Measurements from ENCODE around the gene OXER1.

- TF ChIP-seq, protein P1, sequence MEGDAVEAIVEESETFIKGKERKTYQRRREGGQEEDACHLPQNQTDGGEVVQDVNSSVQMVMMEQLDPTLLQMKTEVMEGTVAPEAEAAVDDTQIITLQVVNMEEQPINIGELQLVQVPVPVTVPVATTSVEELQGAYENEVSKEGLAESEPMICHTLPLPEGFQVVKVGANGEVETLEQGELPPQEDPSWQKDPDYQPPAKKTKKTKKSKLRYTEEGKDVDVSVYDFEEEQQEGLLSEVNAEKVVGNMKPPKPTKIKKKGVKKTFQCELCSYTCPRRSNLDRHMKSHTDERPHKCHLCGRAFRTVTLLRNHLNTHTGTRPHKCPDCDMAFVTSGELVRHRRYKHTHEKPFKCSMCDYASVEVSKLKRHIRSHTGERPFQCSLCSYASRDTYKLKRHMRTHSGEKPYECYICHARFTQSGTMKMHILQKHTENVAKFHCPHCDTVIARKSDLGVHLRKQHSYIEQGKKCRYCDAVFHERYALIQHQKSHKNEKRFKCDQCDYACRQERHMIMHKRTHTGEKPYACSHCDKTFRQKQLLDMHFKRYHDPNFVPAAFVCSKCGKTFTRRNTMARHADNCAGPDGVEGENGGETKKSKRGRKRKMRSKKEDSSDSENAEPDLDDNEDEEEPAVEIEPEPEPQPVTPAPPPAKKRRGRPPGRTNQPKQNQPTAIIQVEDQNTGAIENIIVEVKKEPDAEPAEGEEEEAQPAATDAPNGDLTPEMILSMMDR (IDR thresholded peaks at IDR 0.05 in 4 of 5, conservative IDR thresholded peaks at IDR 0.05 in 1 of 5), result no peak
- TF ChIP-seq POLR2A (IDR thresholded peaks at IDR 0.05), result no peak
These were observed 11.9 kb upstream of the OXER1 start for GRCh38 chr2:42775810-42776209.
